Small intestine (tissue), 7 donors: ENCODE measurements around the gene SYNPO2. TPM values are rescaled to one million over a fixed set of nuclear protein-coding genes. Genes with fewer than 3 reads are reported as not detected.

Source experiments
- DNase-seq, 2 donors: peaks; one replicate each; pipeline versions ENCODE4 v3.0.0 to v3.0.0-alpha.2; 2013
- FAIRE-seq: peaks from 2 replicates; lab custom pipeline; 2012; peaks lifted over from hg19 to GRCh38; lab: Jason Lieb, UNC
- H3K27ac ChIP-seq, 3 donors: one replicate each; pipeline ENCODE4 v1.5.1; 2013; ENCODE audit warnings: low read length in 2 of 3, mild to moderate bottlenecking in 2 of 3, control low read depth in 1 of 3, inconsistent platforms in 1 of 3, low read depth in 1 of 3, moderate library complexity in 1 of 3
- H3K27me3 ChIP-seq, 3 donors: one replicate each; pipeline ENCODE4 v1.6.1; 2013; ENCODE audit warnings: low read length in 3 of 3, inconsistent platforms in 1 of 3; ENCODE audit not compliant: control insufficient read depth in 3 of 3, insufficient read depth in 3 of 3
- H3K36me3 ChIP-seq, 3 donors: one replicate each; pipeline ENCODE4 v1.6.1; 2013; ENCODE audit warnings: low read length in 3 of 3, inconsistent platforms in 1 of 3, low read depth in 1 of 3, mild to moderate bottlenecking in 1 of 3, moderate library complexity in 1 of 3; ENCODE audit not compliant: control insufficient read depth in 3 of 3, insufficient read depth in 2 of 3
- H3K4me1 ChIP-seq, 3 donors: one replicate each; pipeline ENCODE4 v1.6.1; 2013; ENCODE audit warnings: low read length in 2 of 3, inconsistent platforms in 1 of 3, low read depth in 1 of 3, mild to moderate bottlenecking in 1 of 3, moderate library complexity in 1 of 3; ENCODE audit not compliant: control insufficient read depth in 3 of 3, insufficient read depth in 2 of 3
- H3K4me3 ChIP-seq, 3 donors: one replicate each; pipeline ENCODE4 v1.5.1; 2013; ENCODE audit warnings: low read length in 3 of 3, control low read depth in 1 of 3, inconsistent platforms in 1 of 3, low read depth in 1 of 3, mild to moderate bottlenecking in 1 of 3, moderate library complexity in 1 of 3
- H3K9me3 ChIP-seq, 2 donors: one replicate each; pipeline ENCODE4 v1.6.1; 2013; ENCODE audit warnings: low read depth in 1 of 2, low read length in 1 of 2; ENCODE audit not compliant: control insufficient read depth in 2 of 2, insufficient read depth in 1 of 2
- WGBS, 3 donors: extraction: QIAGEN DNeasy Blood & Tissue Kit; methylation state at CpG; one replicate each; pipeline ENCODE4 v1.1.7; 2013; 5-methylcytosine and 5-hydroxymethylcytosine counted together
- polyA plus RNA-seq, 4 donors: library from polyadenylated mRNA; stranded (reverse) in 3 of 4; unstranded in 1 of 4; fragments of 200-250 nt in 3 of 4; fragments of 120-200 nt in 1 of 4; gene quantifications; one replicate each; pipeline versions ENCODE4 v1.2.1 to v1.2.3, GENCODE V29; 2013
- donor health status: healthy with polysubstance abuse.
- donor health status: control.
- donor health status: control.
- donor health status: Bipolar disorder and iron deficiency.
- donor health status: healthy.

The SYNPO2 gene
- polyA plus RNA-seq, 4 donors = 1.1 to 25.3 (median 10.1) TPM

GRCh38 chr4:119093042-119093827 is 204.6 kb downstream of the SYNPO2 start:
- Histone ChIP-seq H3K4me1 (peaks cover 0 to 4% (median 0%) of the 10 kb centered on the region in 3 donors), H3K27me3 (no peaks in the 10 kb centered on the region), H3K4me3 (no peak overlapping the region), H3K36me3 (no peaks in the 10 kb centered on the region), H3K27ac (no peak overlapping the region), H3K9me3 (no peaks in the 10 kb centered on the region)
- 63 to 68% (median 65%) methylated on average over 5 of the region's 5 CpGs for WGBS, 3 donors
- no peak for DNase-seq
- FAIRE-seq = no peak

- Histone ChIP-seq H3K27me3 (no peaks in the 10 kb centered on the region), H3K4me3 (no peak overlapping the region), H3K4me1 (peaks cover 0 to 4% (median 0%) of the 10 kb centered on the region in 3 donors), H3K27ac (peak overlapping the region in 1 of 3 donors; percentile 53), H3K9me3 (no peaks in the 10 kb centered on the region), H3K36me3 (no peaks in the 10 kb centered on the region)
- 61 to 70% (median 63%) methylated on average over 2 of the region's 2 CpGs for WGBS, 3 donors
- DNase-seq (peak; percentile 22 to 71), FAIRE-seq (no peak)
Observed at GRCh38 chr4:119097282-119097900, 208.7 kb downstream of the SYNPO2 start.

GRCh38 chr4:119098306-119098705 is 209.7 kb downstream of the SYNPO2 start:
- DNase-seq (no peak), FAIRE-seq (no peak)
- H3K9me3 ChIP-seq = no peaks in the 10 kb centered on the region
- WGBS, 3 donors = 93 to 100% (median 97%) methylated on average over 1 of the region's 1 CpG
- no peaks in the 10 kb centered on the region for H3K27me3 ChIP-seq
- H3K4me1 ChIP-seq = peaks cover 0 to 4% (median 3%) of the 10 kb centered on the region in 3 donors
- H3K27ac ChIP-seq = no peak overlapping the region
- no peaks in the 10 kb centered on the region for H3K36me3 ChIP-seq
- H3K4me3 ChIP-seq = no peak overlapping the region

DNA sequence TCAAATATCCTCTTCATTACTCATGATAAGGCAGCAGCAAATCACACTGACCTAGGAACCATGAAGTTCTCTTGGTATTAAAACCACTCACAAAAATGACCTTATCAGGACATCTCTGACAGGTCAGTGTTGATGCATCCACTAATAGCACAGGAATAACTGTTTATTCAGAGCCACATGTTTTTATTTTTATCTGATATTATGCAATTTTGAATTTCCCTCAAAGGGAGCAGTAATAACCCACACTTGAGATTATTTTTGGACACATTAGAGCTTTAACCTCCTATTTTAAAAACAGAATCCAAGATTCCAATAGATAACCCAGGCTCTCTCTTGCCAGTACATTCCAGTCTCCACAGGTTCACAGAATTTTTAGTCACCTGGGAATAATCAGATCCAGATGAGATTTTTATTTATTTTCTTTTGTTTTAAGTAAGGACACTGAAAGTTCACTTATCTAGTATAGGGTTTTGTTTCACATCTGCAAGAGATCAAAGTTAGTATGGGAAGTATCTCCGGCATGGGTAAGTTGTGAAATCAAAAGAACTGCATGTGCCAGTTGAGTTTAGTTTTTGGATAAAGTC is 210.7 kb downstream of the SYNPO2 start:
- Histone ChIP-seq H3K36me3 (no peaks in the 10 kb centered on the region), H3K4me3 (no peak overlapping the region), H3K27me3 (no peaks in the 10 kb centered on the region), H3K9me3 (no peaks in the 10 kb centered on the region), H3K4me1 (peaks cover 0 to 4% (median 3%) of the 10 kb centered on the region in 3 donors), H3K27ac (no peak overlapping the region)
- WGBS, 3 donors = 0 to 42% (median 31%) methylated on average over 1 of the region's 1 CpG
- FAIRE-seq (no peak), DNase-seq (no peak)

- no peak overlapping the region for H3K27ac ChIP-seq
- FAIRE-seq (no peak), DNase-seq (no peak)
- H3K4me1 ChIP-seq = peaks cover 0 to 4% (median 3%) of the 10 kb centered on the region in 3 donors
- H3K9me3 ChIP-seq = no peaks in the 10 kb centered on the region
- H3K4me3 ChIP-seq = no peak overlapping the region
- H3K27me3 ChIP-seq = no peaks in the 10 kb centered on the region
- WGBS, 3 donors = 37 to 57% (median 44%) methylated on average over 1 of the region's 1 CpG
- H3K36me3 ChIP-seq = no peaks in the 10 kb centered on the region
Observed at GRCh38 chr4:119100655-119101054, 212.0 kb downstream of the SYNPO2 start.

GRCh38 chr4:119103263-119103662 is 214.6 kb downstream of the SYNPO2 start:
- H3K4me1 ChIP-seq = peaks cover 0 to 3% (median 0%) of the 10 kb centered on the region in 3 donors
- 35 to 55% (median 49%) methylated on average over 2 of the region's 2 CpGs for WGBS, 3 donors
- peak; percentile 11 to 54 for DNase-seq
- H3K9me3 ChIP-seq = no peaks in the 10 kb centered on the region
- no peak for FAIRE-seq
- H3K27me3 ChIP-seq = no peaks in the 10 kb centered on the region
- H3K36me3 ChIP-seq = no peaks in the 10 kb centered on the region
- H3K4me3 ChIP-seq = no peak overlapping the region
- H3K27ac ChIP-seq = peak overlapping the region in 1 of 3 donors; percentile 74

DNA sequence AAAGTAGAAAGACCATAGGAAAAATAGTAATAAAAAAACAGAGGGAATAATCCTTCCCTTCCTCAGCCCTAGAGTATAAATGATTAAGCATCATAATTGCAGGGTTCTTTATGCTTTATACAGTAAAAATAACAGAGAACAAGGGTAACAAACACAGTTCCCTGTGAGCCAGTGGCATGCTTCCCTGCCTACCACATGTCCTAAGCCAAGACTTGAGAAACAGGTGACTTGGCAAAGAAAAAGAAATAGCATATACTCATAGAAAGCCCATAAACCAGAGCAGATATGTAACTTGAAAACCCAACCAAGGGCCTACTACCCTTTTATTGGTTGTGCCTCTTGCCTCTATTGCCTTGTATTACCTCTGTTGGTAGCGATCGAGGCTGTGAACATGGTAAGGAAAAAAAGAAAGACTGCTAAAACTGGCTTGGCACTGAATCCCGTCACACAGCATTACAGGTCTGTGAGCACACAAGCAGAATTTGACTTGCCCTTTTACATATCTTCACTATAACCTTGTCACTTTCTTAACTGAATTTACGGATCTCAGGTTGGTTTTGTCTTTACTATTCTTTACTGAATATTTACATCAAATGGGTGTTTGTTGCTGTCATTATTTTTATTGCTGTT is 216.1 kb downstream of the SYNPO2 start:
- no peak for FAIRE-seq
- WGBS, 3 donors = 73 to 85% (median 84%) methylated on average over 4 of the region's 4 CpGs
- no peak for DNase-seq
- H3K27ac ChIP-seq = no peak overlapping the region
- H3K36me3 ChIP-seq = no peaks in the 10 kb centered on the region
- H3K27me3 ChIP-seq = no peaks in the 10 kb centered on the region
- H3K4me3 ChIP-seq = no peak overlapping the region
- peaks cover 0 to 3% (median 0%) of the 10 kb centered on the region in 3 donors for H3K4me1 ChIP-seq
- no peaks in the 10 kb centered on the region for H3K9me3 ChIP-seq

DNA sequence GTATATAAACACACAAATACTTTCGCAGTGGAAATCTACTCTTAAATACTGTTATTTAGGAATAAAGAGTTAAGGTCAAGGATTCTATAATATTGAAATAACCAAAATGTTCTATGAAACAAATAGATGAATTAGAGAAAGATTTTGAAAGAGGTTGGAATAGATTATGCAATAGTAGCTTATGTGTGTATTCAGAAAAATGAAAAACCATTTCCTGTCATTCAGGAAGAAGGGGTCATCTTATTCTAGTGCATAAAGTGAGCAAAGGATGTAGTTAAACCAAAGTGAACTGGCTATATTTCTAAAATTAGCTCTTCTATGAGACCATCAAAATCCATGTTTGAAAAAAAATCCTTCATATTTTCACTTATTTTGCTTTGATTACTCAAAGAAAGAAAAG is 217.0 kb downstream of the SYNPO2 start:
- DNase-seq = no peak
- no peak overlapping the region for H3K4me3 ChIP-seq
- H3K27ac ChIP-seq = no peak overlapping the region
- no peaks in the 10 kb centered on the region for H3K9me3 ChIP-seq
- no peak for FAIRE-seq
- H3K4me1 ChIP-seq = peaks cover 0 to 3% (median 0%) of the 10 kb centered on the region in 3 donors
- 82 to 98% (median 96%) methylated on average over 1 of the region's 1 CpG for WGBS, 3 donors
- H3K36me3 ChIP-seq = no peaks in the 10 kb centered on the region
- no peaks in the 10 kb centered on the region for H3K27me3 ChIP-seq
